ENCODE data around the gene GRIA4.

GRCh38 chr11:105713106-105713505, 103.2 kb downstream of the GRIA4 start:
- TF ChIP-seq CTCF (conservative IDR thresholded peaks at IDR 0.05; ENCODE audit: low read depth, low read length) (no peak), EZH2 (IDR thresholded peaks at IDR 0.05; ENCODE audit: borderline replicate concordance, low read depth, low read length, poor library complexity, severe bottlenecking) (no peak)

Data from A673 (cell line).